HG03342 (cell line): ENCODE data around the gene TIMM50.
"Not testable (repeated sequence)": the region's sequence is repeated elsewhere in the genome, so short reads cannot be mapped to it uniquely, and the experiment has no call there.

Experiments
- ATAC-seq: cut with Tn5 transposase; IDR thresholded peaks from one replicate; pipeline ENCODE4 v1.9.1; 2021; ENCODE audit warnings: mild to moderate bottlenecking, moderate library complexity; ENCODE audit not compliant: unreplicated experiment

Gene TIMM50

GRCh38 chr19:39480337-39481228, at the start of gene TIMM50:
TSS of gene TIMM50 (plus strand) at chr19:39480838. CDS start at chr19:39480854, 16 bp downstream.
- peak; percentile 81 for ATAC-seq

- no peak for ATAC-seq
Observed at GRCh38 chr19:39432677-39433025, 48.0 kb upstream of the TIMM50 start.

GRCh38 chr19:39433480-39434079, 47.1 kb upstream of the TIMM50 start:
- no peak for ATAC-seq

GRCh38 chr19:39434123-39435076, 46.2 kb upstream of the TIMM50 start:
- no peak for ATAC-seq

- peak; percentile 69 for ATAC-seq
Observed at GRCh38 chr19:39435499-39436349, 44.9 kb upstream of the TIMM50 start, which contains the start of gene RPS16. TSS of gene RPS16 (minus strand) at chr19:39435949. CDS start at chr19:39435895, 54 bp downstream.

- no peak for ATAC-seq
Observed at GRCh38 chr19:39436350-39436716, 44.3 kb upstream of the TIMM50 start.

- no peak for ATAC-seq
Observed at GRCh38 chr19:39438270-39438934, 42.2 kb upstream of the TIMM50 start.

- no peak for ATAC-seq
Observed at GRCh38 chr19:39444598-39445195, 35.9 kb upstream of the TIMM50 start.

GRCh38 chr19:39445196-39446111, 35.2 kb upstream of the TIMM50 start, which contains the start of gene SUPT5H:
TSS of gene SUPT5H (plus strand) at chr19:39445582. CDS start at chr19:39445891, 309 bp downstream.
- peak; percentile 83 for ATAC-seq

GRCh38 chr19:39446365-39447084, 34.1 kb upstream of the TIMM50 start:
- ATAC-seq, result no peak

GRCh38 chr19:39448271-39448670, 32.4 kb upstream of the TIMM50 start:
- no peak for ATAC-seq

GRCh38 chr19:39449116-39449797, 31.4 kb upstream of the TIMM50 start:
- ATAC-seq, result no peak

GRCh38 chr19:39451257-39451656, 29.4 kb upstream of the TIMM50 start:
- ATAC-seq, result not testable (repeated sequence)

- no peak for ATAC-seq
Observed at GRCh38 chr19:39463403-39463802, 17.2 kb upstream of the TIMM50 start.

GRCh38 chr19:39465956-39466747, 14.5 kb upstream of the TIMM50 start:
- ATAC-seq, result no peak

GRCh38 chr19:39467941-39468340, 12.7 kb upstream of the TIMM50 start:
- ATAC-seq, result no peak
